ENCODE results near the gene DDAH2.

Gene DDAH2

DNA sequence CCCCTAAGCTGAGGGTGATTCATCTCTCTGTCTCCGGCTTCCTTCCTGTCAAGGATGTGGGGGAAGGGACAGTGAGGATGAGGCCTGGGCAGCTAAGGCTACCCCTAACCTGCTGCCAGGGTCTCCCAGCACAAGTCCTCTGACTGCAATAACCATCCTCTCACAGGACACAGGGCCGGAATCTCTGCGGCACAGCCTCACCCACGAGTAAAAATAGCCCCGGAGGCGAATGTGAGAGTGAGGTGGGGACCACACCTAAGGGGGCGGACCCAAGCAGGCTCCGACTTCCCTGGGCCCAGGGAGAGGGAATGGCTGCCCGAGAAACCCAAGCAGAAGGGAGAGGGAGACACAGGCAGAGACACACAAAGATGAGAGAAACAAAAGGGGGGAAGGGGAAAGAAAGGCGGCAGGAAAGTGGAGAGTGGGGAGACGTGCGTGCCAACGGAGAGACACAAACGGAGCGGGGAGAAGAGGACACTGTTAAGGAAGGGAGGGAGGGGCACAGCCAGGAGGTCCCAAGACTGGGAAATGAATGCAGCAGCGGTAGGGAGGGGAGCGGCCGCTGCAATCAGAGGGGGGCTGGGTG lies 5.8 kb upstream of the DDAH2 start:
- Histone ChIP-seq H3K9ac (ENCODE audit: low read depth, low read length) (peak overlapping the region; percentile 99), H2AFZ (ENCODE audit: low read depth, low read length) (peak overlapping the region; percentile 16; the same call in 1 of the 2 replicates), H3K36me3 (ENCODE audit: insufficient read depth, low read length) (peaks cover 36% of the 10 kb centered on the region), H3K27me3 (ENCODE audit: insufficient read depth, low read length, poor library complexity) (no peaks in the 10 kb centered on the region), H3K4me1 (ENCODE audit: insufficient read depth, low read length) (peaks cover 60% of the 10 kb centered on the region), H3K4me2 (ENCODE audit: insufficient read depth, low read length) (peak overlapping the region; percentile 76), H3K9me3 (ENCODE audit: insufficient read depth, low read length, severe bottlenecking) (no peaks in the 10 kb centered on the region), H3K79me2 (ENCODE audit: insufficient read depth, low read length) (peaks cover 45% of the 10 kb centered on the region), H3K27ac (ENCODE audit: low read length) (peak overlapping the region; percentile 96), H4K20me1 (ENCODE audit: insufficient read depth, low read length) (peaks cover 19% of the 10 kb centered on the region), H3K4me3 (ENCODE audit: low read depth in 1 of 2, low read length in 2 of 2) (peak overlapping the region; percentile 49 to 81)
- no peak for TF ChIP-seq EZH2 (IDR thresholded peaks at IDR 0.05; ENCODE audit: borderline replicate concordance, low read depth, low read length, severe bottlenecking)
- TF ChIP-seq, protein P1, sequence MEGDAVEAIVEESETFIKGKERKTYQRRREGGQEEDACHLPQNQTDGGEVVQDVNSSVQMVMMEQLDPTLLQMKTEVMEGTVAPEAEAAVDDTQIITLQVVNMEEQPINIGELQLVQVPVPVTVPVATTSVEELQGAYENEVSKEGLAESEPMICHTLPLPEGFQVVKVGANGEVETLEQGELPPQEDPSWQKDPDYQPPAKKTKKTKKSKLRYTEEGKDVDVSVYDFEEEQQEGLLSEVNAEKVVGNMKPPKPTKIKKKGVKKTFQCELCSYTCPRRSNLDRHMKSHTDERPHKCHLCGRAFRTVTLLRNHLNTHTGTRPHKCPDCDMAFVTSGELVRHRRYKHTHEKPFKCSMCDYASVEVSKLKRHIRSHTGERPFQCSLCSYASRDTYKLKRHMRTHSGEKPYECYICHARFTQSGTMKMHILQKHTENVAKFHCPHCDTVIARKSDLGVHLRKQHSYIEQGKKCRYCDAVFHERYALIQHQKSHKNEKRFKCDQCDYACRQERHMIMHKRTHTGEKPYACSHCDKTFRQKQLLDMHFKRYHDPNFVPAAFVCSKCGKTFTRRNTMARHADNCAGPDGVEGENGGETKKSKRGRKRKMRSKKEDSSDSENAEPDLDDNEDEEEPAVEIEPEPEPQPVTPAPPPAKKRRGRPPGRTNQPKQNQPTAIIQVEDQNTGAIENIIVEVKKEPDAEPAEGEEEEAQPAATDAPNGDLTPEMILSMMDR (IDR thresholded peaks at IDR 0.05; ENCODE audit: borderline replicate concordance, extremely low read depth, low read length, poor library complexity, severe bottlenecking) = no peak
- ATAC-seq (ENCODE audit: insufficient read depth, low read depth) = peak; percentile 13; the same call in 2 of the 3 replicates
- DNase-seq = peak; percentile 70

DNA sequence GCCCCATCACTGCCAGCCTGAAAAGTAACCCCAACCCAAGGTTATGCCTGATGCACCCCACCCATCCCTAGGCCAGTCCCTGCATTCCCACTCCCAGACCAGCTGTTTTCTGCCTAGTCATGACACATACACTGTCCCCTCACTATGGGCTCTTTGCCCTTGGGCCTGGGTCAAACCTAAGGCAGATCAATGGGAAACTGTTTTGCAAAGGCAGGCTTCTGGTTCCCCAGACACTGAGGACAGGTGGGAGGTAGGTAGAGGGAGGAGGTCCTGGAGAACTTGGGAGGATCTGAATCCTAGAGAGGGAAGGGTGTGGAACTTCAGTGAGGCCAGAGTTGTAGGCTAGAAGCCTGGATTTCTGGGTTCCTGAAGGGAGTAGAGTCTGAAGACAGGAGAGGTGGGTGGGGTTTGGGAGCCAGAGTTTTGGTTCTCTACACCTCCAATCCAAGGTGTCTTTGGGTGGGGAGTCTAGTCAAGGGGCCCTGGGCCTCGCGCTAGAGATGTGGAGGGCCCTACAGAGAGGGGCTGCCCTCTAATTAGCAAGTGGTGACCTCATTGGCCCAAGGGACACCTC lies 5.2 kb upstream of the DDAH2 start:
- H3K4me3 ChIP-seq (ENCODE audit: low read depth in 1 of 2, low read length in 2 of 2) = peak overlapping the region in 1 of 2 experiments; percentile 81; a peak in 3 of 4 replicates
- ATAC-seq (ENCODE audit: insufficient read depth, low read depth) = no peak
- H3K9ac ChIP-seq (ENCODE audit: low read depth, low read length) = peak overlapping the region; percentile 99
- DNase-seq = no peak
- H3K4me2 ChIP-seq (ENCODE audit: insufficient read depth, low read length) = peak overlapping the region; percentile 76
- H2AFZ ChIP-seq (ENCODE audit: low read depth, low read length) = no peak overlapping the region
- H3K4me1 ChIP-seq (ENCODE audit: insufficient read depth, low read length) = peaks cover 65% of the 10 kb centered on the region
- H3K36me3 ChIP-seq (ENCODE audit: insufficient read depth, low read length) = peaks cover 36% of the 10 kb centered on the region
- no peaks in the 10 kb centered on the region for H3K9me3 ChIP-seq (ENCODE audit: insufficient read depth, low read length, severe bottlenecking)
- TF ChIP-seq EZH2 (IDR thresholded peaks at IDR 0.05; ENCODE audit: borderline replicate concordance, low read depth, low read length, severe bottlenecking) = no peak
- TF ChIP-seq, protein P1 (IDR thresholded peaks at IDR 0.05; ENCODE audit: borderline replicate concordance, extremely low read depth, low read length, poor library complexity, severe bottlenecking) = no peak
- H4K20me1 ChIP-seq (ENCODE audit: insufficient read depth, low read length) = peaks cover 19% of the 10 kb centered on the region
- peak overlapping the region; percentile 96 for H3K27ac ChIP-seq (ENCODE audit: low read length)
- H3K79me2 ChIP-seq (ENCODE audit: insufficient read depth, low read length) = peaks cover 48% of the 10 kb centered on the region
- H3K27me3 ChIP-seq (ENCODE audit: insufficient read depth, low read length, poor library complexity) = no peaks in the 10 kb centered on the region

DNA sequence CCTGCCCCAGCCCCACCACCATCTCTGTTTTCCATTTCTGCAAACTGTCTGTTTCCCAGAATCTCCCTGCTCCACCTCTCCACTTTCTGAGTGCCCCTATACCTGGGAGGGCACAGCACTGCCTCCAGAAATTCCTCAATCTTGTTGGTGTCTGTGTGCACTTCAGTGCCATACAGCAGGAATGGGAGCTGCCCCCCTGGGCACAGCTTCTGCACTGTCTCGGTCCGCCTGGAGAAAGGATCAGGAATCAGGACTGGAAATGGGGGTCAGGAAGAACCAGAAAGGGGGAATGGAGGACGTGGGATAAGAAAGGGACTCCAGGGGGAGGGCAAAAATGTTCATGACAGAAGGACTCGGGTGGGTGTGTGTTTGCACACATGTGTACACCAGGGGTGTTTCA lies 4.6 kb upstream of the DDAH2 start:
- peak overlapping the region; percentile 96; the same call in 1 of the 2 replicates for H3K27ac ChIP-seq (ENCODE audit: low read length)
- H2AFZ ChIP-seq (ENCODE audit: low read depth, low read length) = no peak overlapping the region
- peak overlapping the region in 1 of 2 experiments; percentile 81; a peak in 2 of 4 replicates for H3K4me3 ChIP-seq (ENCODE audit: low read depth in 1 of 2, low read length in 2 of 2)
- H4K20me1 ChIP-seq (ENCODE audit: insufficient read depth, low read length) = peaks cover 19% of the 10 kb centered on the region
- TF ChIP-seq, protein P1 (IDR thresholded peaks at IDR 0.05; ENCODE audit: borderline replicate concordance, extremely low read depth, low read length, poor library complexity, severe bottlenecking) = no peak
- no peak for TF ChIP-seq EZH2 (IDR thresholded peaks at IDR 0.05; ENCODE audit: borderline replicate concordance, low read depth, low read length, severe bottlenecking)
- ATAC-seq (ENCODE audit: insufficient read depth, low read depth) (no peak), DNase-seq (no peak)
- H3K79me2 ChIP-seq (ENCODE audit: insufficient read depth, low read length) = peaks cover 43% of the 10 kb centered on the region
- H3K9me3 ChIP-seq (ENCODE audit: insufficient read depth, low read length, severe bottlenecking) = no peaks in the 10 kb centered on the region
- H3K4me2 ChIP-seq (ENCODE audit: insufficient read depth, low read length) = peak overlapping the region; percentile 76
- H3K4me1 ChIP-seq (ENCODE audit: insufficient read depth, low read length) = peaks cover 65% of the 10 kb centered on the region
- H3K36me3 ChIP-seq (ENCODE audit: insufficient read depth, low read length) = peaks cover 38% of the 10 kb centered on the region
- H3K9ac ChIP-seq (ENCODE audit: low read depth, low read length) = peak overlapping the region; percentile 99; the same call in 1 of the 2 replicates
- no peaks in the 10 kb centered on the region for H3K27me3 ChIP-seq (ENCODE audit: insufficient read depth, low read length, poor library complexity)

All from DND-41 (cell line).